HG03439 (cell line): ENCODE data around the gene APOL3.
"Not testable (repeated sequence)": the region's sequence is repeated elsewhere in the genome, so short reads cannot be mapped to it uniquely, and the experiment has no call there.

Source experiments
- ATAC-seq: cut with Tn5 transposase; IDR thresholded peaks from one replicate; pipeline ENCODE4 v1.9.1; 2021; ENCODE audit warnings: mild to moderate bottlenecking, moderate library complexity; ENCODE audit not compliant: unreplicated experiment

The APOL3 gene

GRCh38 chr22:36136988-36137387, 23.6 kb downstream of the APOL3 start:
- ATAC-seq = no peak

GRCh38 chr22:36136475-36136874, 24.1 kb downstream of the APOL3 start:
- no peak for ATAC-seq

DNA sequence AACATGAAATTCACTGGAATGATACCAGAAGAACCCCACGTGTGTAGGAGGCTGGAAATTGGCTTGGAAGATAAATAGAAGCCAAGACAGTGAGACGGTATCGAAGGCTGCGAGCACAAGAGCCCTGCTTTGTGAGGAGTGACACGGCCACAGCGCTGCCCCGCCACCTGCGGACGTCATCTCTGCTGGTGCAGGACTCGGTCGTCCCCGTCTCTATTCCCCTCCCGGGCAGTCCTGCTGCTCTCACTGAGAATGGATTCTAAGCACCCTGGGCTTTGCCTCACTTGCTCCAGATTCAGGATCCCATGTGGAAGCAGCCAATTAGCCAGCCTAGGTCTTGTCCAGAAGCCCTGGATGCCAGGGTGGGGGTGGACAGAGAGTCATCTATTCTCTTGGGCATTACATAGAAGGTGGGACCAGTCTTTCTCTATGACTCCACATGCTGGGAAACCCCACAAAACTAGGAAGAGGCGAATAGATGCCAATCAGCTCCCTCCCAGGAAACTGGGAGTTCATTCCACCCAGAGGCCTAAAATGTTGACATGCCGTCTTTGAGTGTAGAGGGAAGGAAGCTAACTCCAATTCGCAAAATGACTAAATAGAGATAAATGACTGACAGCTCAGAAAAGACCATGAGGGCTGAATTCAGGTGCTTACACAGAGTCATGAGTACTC, 25.1 kb downstream of the APOL3 start:
- no peak for ATAC-seq

- ATAC-seq = no peak
These were observed 26.4 kb downstream of the APOL3 start for GRCh38 chr22:36134182-36134581.

- ATAC-seq = no peak
These were observed 28.6 kb downstream of the APOL3 start for GRCh38 chr22:36131907-36132306.

DNA sequence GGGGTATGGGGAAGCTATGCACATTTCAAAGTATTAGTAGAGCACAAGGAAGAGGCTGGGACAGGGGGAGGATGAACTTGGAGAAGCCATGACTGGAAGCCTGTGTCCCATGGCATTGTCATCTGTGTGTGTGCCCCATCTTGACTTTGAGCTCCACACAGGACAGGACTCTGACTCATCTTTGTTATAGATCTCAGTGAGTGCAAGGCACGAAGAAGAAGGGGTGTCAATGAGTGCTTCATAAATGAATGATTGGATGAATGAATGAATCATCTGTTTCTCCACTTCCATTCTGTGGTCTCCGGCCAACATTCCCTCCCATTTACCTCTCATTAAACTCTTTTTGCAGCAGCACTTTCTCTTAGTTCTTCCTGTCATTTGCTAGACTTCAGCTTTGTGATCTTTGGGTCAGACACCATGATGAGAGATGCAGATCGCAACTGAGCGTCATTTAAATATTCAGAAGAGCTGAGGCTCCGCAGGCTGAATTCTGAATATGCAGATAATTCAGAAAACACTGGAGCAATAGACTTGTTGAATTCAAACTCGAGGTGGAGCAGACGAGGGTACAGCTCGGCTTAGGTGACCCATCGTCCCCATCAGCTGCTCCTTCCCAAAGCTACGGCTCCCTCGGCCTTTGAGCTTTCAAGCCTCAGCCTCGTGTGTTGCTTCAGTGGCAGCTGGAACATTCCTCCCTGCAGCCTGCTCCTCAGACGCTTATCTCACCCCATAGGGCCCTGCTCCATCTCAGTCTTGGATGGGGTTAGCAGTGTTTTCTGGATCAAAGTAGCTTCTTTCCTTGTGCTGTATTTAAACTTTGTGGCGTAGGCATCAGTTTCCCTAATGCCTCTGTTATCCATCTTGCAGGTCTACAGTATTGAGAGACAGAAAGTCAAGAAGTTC, 30.8 kb downstream of the APOL3 start:
- ATAC-seq = no peak

DNA sequence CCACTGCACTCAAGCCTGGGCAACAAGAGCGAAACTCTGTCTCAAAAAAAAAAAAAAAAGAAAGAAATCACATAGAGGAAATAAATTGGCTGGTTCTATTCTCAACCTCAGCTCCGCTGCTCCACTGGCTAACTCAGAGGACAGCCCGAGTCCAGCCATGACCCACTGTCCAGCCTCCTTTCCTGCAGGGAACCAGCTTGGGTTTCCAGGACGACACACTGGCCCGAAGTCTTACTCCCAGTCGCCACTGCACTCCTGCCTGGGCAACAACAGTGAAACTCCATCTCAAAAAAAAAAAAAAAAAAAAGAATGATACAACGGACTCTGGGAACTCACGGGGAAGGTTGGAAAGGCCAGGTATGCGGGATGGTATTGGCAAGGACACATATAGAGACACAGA, 31.5 kb downstream of the APOL3 start:
- ATAC-seq = no peak

- ATAC-seq = no peak
These were observed 34.5 kb downstream of the APOL3 start for GRCh38 chr22:36125994-36126531.

DNA sequence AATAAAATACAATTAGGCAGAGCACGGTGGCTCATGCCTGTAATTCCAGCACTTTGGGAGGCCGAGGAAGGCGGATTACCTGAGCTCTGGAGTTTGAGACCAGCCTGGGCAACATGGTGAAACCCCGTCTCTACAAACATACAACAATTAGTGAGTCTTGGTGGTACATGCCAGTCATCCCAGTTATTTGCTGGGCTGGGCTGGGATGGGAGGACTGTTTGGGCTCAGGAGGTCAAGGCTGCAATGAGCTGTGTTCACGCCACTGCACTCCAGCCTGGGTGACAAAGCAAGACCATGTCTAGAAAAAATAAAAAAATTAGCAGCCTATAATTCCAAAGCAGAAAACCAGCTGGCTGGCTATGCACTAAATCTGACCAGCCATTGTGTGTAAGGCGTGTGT, 35.1 kb downstream of the APOL3 start:
- ATAC-seq = no peak

DNA sequence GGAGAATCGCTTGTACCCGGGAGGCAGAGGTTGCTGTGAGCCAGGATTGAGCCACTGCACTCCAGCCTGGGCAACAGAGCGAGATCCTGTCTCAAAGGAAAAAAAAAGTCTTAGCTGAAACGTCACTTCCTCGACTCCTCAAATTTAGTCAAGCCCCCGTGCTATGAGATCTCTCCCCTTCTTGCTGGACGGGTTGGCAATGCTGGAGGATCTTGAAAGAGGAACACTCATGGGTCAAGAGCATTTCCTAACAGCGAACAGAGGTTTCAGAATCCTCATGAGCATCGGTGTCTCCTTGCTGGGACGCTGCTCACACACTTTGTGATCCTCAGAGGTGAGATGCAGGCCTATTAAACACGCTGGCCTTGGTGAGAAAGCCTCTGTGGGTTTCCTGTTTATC, 35.9 kb downstream of the APOL3 start:
- no peak for ATAC-seq

GRCh38 chr22:36123673-36124630, 36.6 kb downstream of the APOL3 start:
- ATAC-seq = peak; percentile 87

- ATAC-seq = not testable (repeated sequence)
These were observed 39.8 kb downstream of the APOL3 start for GRCh38 chr22:36120621-36121351.

- ATAC-seq = no peak
These were observed 43.5 kb downstream of the APOL3 start for GRCh38 chr22:36117053-36117554.

DNA sequence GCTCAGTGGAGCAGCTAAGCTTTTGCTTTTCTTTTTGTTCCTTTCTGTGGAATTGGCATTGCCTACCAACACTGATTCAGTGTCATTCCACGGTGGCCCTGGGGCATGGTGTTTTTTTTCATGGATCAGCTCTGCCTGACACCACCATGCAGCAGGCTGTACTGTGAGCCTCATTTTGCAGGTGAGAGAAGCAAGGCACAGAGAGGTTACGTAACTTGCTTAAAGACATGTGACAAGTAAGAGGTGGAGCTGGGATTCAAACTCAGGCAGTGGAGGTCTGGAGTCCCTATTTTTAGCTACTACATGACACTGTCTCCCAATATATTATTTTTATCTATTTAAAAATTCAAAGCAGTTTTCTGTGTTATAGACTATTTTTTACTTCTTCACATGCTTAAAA, 44.4 kb downstream of the APOL3 start:
- no peak for ATAC-seq

DNA sequence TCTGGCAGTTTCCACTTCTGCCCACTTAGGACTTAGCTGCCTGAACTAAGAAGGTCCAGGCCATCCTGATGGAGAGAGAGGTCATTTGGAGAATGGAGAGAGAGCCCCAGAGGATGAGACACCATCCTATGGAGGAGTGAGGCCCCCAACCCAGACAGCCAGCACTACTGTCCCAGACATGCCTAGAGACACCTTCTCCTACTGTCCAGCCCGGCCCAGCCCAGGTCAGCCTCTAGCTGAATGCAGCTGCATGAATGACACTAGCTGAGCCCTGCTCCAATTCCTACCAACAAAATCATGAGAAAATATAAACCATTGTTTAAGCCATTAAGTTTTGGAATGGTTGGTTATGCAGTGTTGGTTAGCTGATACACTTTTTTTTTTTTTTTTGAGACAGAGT, 47.4 kb downstream of the APOL3 start:
- ATAC-seq = no peak

GRCh38 chr22:36111316-36111715, 49.2 kb downstream of the APOL3 start:
- no peak for ATAC-seq

DNA sequence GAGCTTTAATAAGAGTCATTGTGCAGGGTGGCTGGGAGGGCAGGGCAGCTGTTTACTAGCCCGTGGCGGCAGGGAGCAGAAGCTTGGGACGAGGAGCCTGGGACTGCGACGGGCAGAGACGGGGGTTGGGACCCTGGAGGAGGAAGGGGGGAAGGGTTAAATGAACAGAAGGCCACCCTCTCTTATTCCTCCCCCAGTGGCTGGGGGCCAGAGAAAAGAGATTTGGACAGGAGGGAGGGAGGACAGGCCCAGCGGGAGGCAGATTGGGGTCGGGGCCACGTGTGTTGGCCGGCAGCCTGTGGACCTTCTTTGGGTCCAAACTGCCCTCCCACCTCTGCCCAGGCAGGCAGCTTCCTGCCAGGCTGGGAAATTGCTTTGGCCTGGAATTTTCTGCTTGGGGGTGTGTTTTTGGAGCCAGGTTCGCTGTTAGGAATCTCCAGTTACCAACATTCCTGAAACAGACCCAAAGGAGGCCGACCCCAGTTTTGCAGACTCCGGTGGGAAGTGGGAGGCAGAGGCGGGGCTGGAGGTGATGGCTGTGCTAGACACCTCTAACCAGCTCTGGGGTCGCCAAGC, 50.2 kb downstream of the APOL3 start:
- ATAC-seq = no peak

GRCh38 chr22:36107436-36107835, 53.1 kb downstream of the APOL3 start:
- no peak for ATAC-seq

DNA sequence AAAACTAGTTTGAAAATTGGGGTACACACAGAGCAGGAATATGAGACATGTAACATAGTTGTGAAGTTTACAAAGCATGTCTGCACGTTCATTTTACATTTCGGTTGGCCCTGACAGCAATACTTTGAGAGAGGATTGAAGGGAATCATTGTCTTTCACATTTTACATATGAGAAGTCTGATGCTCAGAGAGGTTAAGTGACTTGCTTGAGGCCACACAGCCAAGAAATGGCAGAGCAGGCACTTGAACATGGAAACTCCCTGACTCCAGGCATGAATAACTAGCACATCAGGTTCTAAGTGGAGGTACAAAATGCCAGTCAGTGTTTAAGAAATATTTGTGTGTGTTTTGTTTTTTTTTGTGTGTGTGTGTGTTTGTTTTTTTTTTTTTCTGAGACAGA, 53.6 kb downstream of the APOL3 start:
- no peak for ATAC-seq

- ATAC-seq = no peak
These were observed 55.6 kb downstream of the APOL3 start for GRCh38 chr22:36104988-36105387.
